Osteocyte (in vitro differentiated cells): ENCODE data around the gene TMEM235. TPM values are rescaled to one million over a fixed set of nuclear protein-coding genes. Genes with fewer than 3 reads are reported as not detected.

ENCODE experiments used
- DNase-seq: peaks from one replicate; pipeline ENCODE4 v3.0.0; 2021; ENCODE audit warnings: mixed read lengths; ENCODE audit not compliant: unreplicated experiment; ENCODE audit errors: extremely low spot score
- H3K27ac Mint-ChIP-seq: one replicate; pipeline ENCODE4 v1.8.0; 2021; ENCODE audit warnings: mild to moderate bottlenecking, mixed read lengths; ENCODE audit not compliant: unreplicated experiment
- H3K27me3 Mint-ChIP-seq: one replicate; pipeline ENCODE4 v1.8.0; 2021; ENCODE audit warnings: mixed read lengths; ENCODE audit not compliant: unreplicated experiment
- H3K36me3 Mint-ChIP-seq: one replicate; pipeline ENCODE4 v1.8.0; 2021; ENCODE audit warnings: mixed read lengths; ENCODE audit not compliant: unreplicated experiment
- H3K4me1 Mint-ChIP-seq: one replicate; pipeline ENCODE4 v1.8.0; 2021; ENCODE audit warnings: mixed read lengths; ENCODE audit not compliant: unreplicated experiment
- H3K4me3 Mint-ChIP-seq: one replicate; pipeline ENCODE4 v1.8.0; 2021; ENCODE audit warnings: mild to moderate bottlenecking, moderate library complexity, mixed read lengths; ENCODE audit not compliant: unreplicated experiment
- H3K9me3 Mint-ChIP-seq: one replicate; pipeline ENCODE4 v1.8.0; 2021; ENCODE audit warnings: mixed read lengths; ENCODE audit not compliant: unreplicated experiment
- CTCF ChIP-seq: fragments of 200-600 bp; sonication (generic); IDR thresholded peaks from 2 replicates; pipeline ENCODE4 v1.5.0; 2021; ENCODE audit warnings: antibody characterized with exemption, mild to moderate bottlenecking, moderate library complexity
- total RNA-seq: library from RNA; stranded (reverse); gene quantifications from 2 replicates; pipeline ENCODE4 v1.2.1, GENCODE V29; 2021

The TMEM235 gene
- total RNA-seq, 1 donor from 2014 or later = not detected

- Mint-ChIP-seq H3K27me3 (peaks cover 7% of the 10 kb centered on the region), H3K4me3 (no peak overlapping the region), H3K4me1 (peaks cover 33% of the 10 kb centered on the region), H3K9me3 (no peaks in the 10 kb centered on the region), H3K27ac (no peak overlapping the region), H3K36me3 (no peaks in the 10 kb centered on the region)
- no peak for DNase-seq
- TF ChIP-seq CTCF = no peak
Observed at GRCh38 chr17:78272914-78273258, 41.5 kb downstream of the TMEM235 start.

GRCh38 chr17:78273813-78274212, 42.4 kb downstream of the TMEM235 start:
- no peaks in the 10 kb centered on the region for H3K9me3 Mint-ChIP-seq
- peaks cover 7% of the 10 kb centered on the region for H3K27me3 Mint-ChIP-seq
- H3K27ac Mint-ChIP-seq = no peak overlapping the region
- no peak for DNase-seq
- no peaks in the 10 kb centered on the region for H3K36me3 Mint-ChIP-seq
- peaks cover 25% of the 10 kb centered on the region for H3K4me1 Mint-ChIP-seq
- TF ChIP-seq CTCF = no peak
- H3K4me3 Mint-ChIP-seq = no peak overlapping the region

- no peak for DNase-seq
- peaks cover 7% of the 10 kb centered on the region for H3K27me3 Mint-ChIP-seq
- no peaks in the 10 kb centered on the region for H3K9me3 Mint-ChIP-seq
- H3K27ac Mint-ChIP-seq = no peak overlapping the region
- H3K4me3 Mint-ChIP-seq = no peak overlapping the region
- no peaks in the 10 kb centered on the region for H3K36me3 Mint-ChIP-seq
- TF ChIP-seq CTCF = no peak
- H3K4me1 Mint-ChIP-seq = peaks cover 10% of the 10 kb centered on the region
Observed at GRCh38 chr17:78275355-78275754, 43.9 kb downstream of the TMEM235 start.

- no peak overlapping the region for H3K27ac Mint-ChIP-seq
- DNase-seq = no peak
- H3K36me3 Mint-ChIP-seq = no peaks in the 10 kb centered on the region
- peaks cover 7% of the 10 kb centered on the region for H3K27me3 Mint-ChIP-seq
- peaks cover 2% of the 10 kb centered on the region for H3K4me1 Mint-ChIP-seq
- no peaks in the 10 kb centered on the region for H3K9me3 Mint-ChIP-seq
- no peak for TF ChIP-seq CTCF
- H3K4me3 Mint-ChIP-seq = no peak overlapping the region
Observed at GRCh38 chr17:78276098-78276887, 44.9 kb downstream of the TMEM235 start.

GRCh38 chr17:78278139-78278741, 46.8 kb downstream of the TMEM235 start:
- Mint-ChIP-seq H3K4me3 (no peak overlapping the region), H3K27ac (no peak overlapping the region)
- DNase-seq = no peak

More at GRCh38 chr17:78278139-78278741, 46.8 kb downstream of the TMEM235 start:
- Mint-ChIP-seq H3K9me3 (no peaks in the 10 kb centered on the region), H3K36me3 (no peaks in the 10 kb centered on the region), H3K4me1 (no peaks in the 10 kb centered on the region), H3K27me3 (peaks cover 7% of the 10 kb centered on the region)
- no peak for TF ChIP-seq CTCF
